Gastroesophageal sphincter (tissue), 3 donors: ENCODE results near the gene GALNTL6.

ENCODE experiments used
- CTCF ChIP-seq, 4 experiments: fragments of 200-600 bp in 2 of 4; fragments of 450-650 bp in 2 of 4; sonication (generic) in 1 of 4; IDR thresholded peaks; one replicate each; pipeline ENCODE4 v1.5.1; 2017 to 2019; ENCODE audit warnings: antibody characterized with exemption in 4 of 4, mild to moderate bottlenecking in 2 of 4, moderate library complexity in 2 of 4
- EP300 ChIP-seq: sonication (generic); formaldehyde crosslinking; IDR thresholded peaks from one replicate; pipeline ENCODE4 v1.6.1; 2017; ENCODE audit warnings: antibody characterized with exemption, mild to moderate bottlenecking
- POLR2A ChIP-seq, 2 donors: fragments of 450-650 bp; IDR thresholded peaks; one replicate each; pipeline ENCODE4 v1.6.1; 2017; ENCODE audit warnings: antibody characterized with exemption in 2 of 2, mild to moderate bottlenecking in 2 of 2, moderate library complexity in 1 of 2

- TF ChIP-seq CTCF (IDR thresholded peaks at IDR 0.05) (no peak), EP300 (no peak), POLR2A (IDR thresholded peaks at IDR 0.05) (no peak)
Measured at GRCh38 chr4:173017802-173018201, 1204.6 kb downstream of the GALNTL6 start.
